Posterior cingulate gyrus (tissue), 11 donors: ENCODE measurements around the gene ARHGAP33.

Source experiments
- DNase-seq, 10 donors: peaks; one replicate each; pipeline versions ENCODE4 v3.0.0 to v3.0.0-alpha.2; 2020 to 2021; ENCODE audit warnings: mixed read lengths in 3 of 10
- intact Hi-C: fragments of 100-400 bp; cut with DNase I; formaldehyde crosslinking; loops from one replicate; pipeline ENCODE4 v1.15.1; 2023

ARHGAP33 gene

GRCh38 chr19:35774274-35775045, 904 bp upstream of the ARHGAP33 start:
- no peak for DNase-seq
- intact Hi-C loops: loop anchor here (1.0 to 10.0 kb wide), 2 partner anchors 16 to 160 kb away; partner anchors contain the start of genes LRFN3 and PROSER3

GRCh38 chr19:35775046-35775297, 392 bp upstream of the ARHGAP33 start:
- intact Hi-C loops: loop anchor here (1.0 to 10.0 kb wide), 2 partner anchors 17 to 160 kb away; partner anchors contain the start of genes LRFN3 and PROSER3
- no peak for DNase-seq

- intact Hi-C loops: loop anchor here (2.0 to 10.0 kb wide), 2 partner anchors 93 to 159 kb away; partner anchors contain the start of genes APLP1 and LRFN3
- peak in 1 of 10 donors; percentile 84 for DNase-seq
Observed at GRCh38 chr19:35776102-35776788, 881 bp downstream of the ARHGAP33 start.

- intact Hi-C loops: loop anchor here (2.0 to 10.0 kb wide), 2 partner anchors 92 to 158 kb away; partner anchors contain the start of genes APLP1 and LRFN3
- DNase-seq: peak in 4 of 10 donors; percentile 18 to 80 (median 48)
Observed at GRCh38 chr19:35777086-35777841, 1.9 kb downstream of the ARHGAP33 start.

GRCh38 chr19:35777961-35778360, 2.6 kb downstream of the ARHGAP33 start:
- intact Hi-C loops: loop anchor here (2.0 to 10.0 kb wide), 2 partner anchors 91 to 157 kb away; partner anchors contain the start of genes APLP1 and LRFN3
- DNase-seq: no peak

GRCh38 chr19:35779033-35779432, 3.7 kb downstream of the ARHGAP33 start:
- intact Hi-C loops: loop anchor here (10.0 kb wide), 1 partner anchor 156 kb away; the partner anchor contains the start of gene LRFN3
- no peak for DNase-seq

- intact Hi-C loops: no loop called here
- DNase-seq: no peak
Observed at GRCh38 chr19:35780058-35780457, 4.7 kb downstream of the ARHGAP33 start.

- intact Hi-C loops: no loop called here
- DNase-seq: peak in 1 of 10 donors; percentile 70
Observed at GRCh38 chr19:35780717-35781116, 5.4 kb downstream of the ARHGAP33 start.

- intact Hi-C loops: no loop called here
- no peak for DNase-seq
Observed at GRCh38 chr19:35781650-35782049, 6.3 kb downstream of the ARHGAP33 start.

- intact Hi-C loops: no loop called here
- no peak for DNase-seq
Observed at GRCh38 chr19:35782589-35782988, 7.2 kb downstream of the ARHGAP33 start.

GRCh38 chr19:35783469-35784434, 8.4 kb downstream of the ARHGAP33 start:
- intact Hi-C loops: no loop called here
- peak in 1 of 10 donors; percentile 68 for DNase-seq

- peak in 1 of 10 donors; percentile 70 for DNase-seq
- intact Hi-C loops: no loop called here
Observed at GRCh38 chr19:35784503-35785338, 9.4 kb downstream of the ARHGAP33 start.

GRCh38 chr19:35785339-35785627, 9.9 kb downstream of the ARHGAP33 start:
- intact Hi-C loops: no loop called here
- peak in 1 of 10 donors; percentile 63 for DNase-seq

- DNase-seq: peak in 1 of 10 donors; percentile 61
Observed at GRCh38 chr19:35786299-35787160, 11.2 kb downstream of the ARHGAP33 start.

GRCh38 chr19:35787227-35787799, 11.9 kb downstream of the ARHGAP33 start:
- peak in 1 of 10 donors; percentile 52 for DNase-seq
- intact Hi-C loops: no loop called here

More at GRCh38 chr19:35786299-35787160, 11.2 kb downstream of the ARHGAP33 start:
- intact Hi-C loops: no loop called here

GRCh38 chr19:35788205-35788960, 13.0 kb downstream of the ARHGAP33 start:
- intact Hi-C loops: no loop called here
- DNase-seq: no peak
